CD4-positive, alpha-beta T cell treated with Interleukin-12 subunit alpha and Interleukin-12 subunit beta, for 1 hour (primary cell): ENCODE measurements around the gene VPS26A.

ENCODE experiments used
- DNase-seq: peaks from one replicate; pipeline ENCODE4 v3.0.0-alpha.2; 2020

VPS26A gene

DNA sequence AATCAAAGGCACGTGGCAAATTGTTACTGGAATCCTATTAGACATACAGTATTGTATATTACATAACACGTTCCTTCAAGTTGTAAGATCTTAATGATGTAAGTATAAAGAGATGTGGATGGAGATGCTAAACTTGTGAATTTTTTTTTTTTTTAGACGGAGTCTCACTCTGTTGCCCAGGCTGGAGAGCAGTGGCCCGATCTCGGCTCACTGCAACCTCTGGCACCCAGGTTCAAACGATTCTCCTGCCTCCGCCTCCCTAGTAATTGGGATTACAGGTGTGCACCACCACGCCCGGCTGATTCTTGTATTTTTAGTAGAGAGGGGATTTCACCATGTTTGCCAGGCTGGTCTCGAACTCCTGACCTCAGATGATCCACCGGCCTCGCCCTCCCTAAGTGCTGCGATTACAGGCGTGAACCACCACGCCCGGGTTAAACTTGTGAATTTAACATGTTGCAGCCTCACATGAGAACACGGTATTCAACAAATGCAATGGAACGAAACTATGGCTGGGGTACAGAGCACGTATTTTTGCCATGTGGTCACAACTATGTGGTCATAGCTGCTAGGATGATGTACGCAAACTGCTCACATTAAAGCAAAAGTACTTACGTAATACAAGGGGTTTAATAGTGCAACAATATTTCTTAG lies 55.2 kb downstream of the VPS26A start:
- no peak for DNase-seq

DNA sequence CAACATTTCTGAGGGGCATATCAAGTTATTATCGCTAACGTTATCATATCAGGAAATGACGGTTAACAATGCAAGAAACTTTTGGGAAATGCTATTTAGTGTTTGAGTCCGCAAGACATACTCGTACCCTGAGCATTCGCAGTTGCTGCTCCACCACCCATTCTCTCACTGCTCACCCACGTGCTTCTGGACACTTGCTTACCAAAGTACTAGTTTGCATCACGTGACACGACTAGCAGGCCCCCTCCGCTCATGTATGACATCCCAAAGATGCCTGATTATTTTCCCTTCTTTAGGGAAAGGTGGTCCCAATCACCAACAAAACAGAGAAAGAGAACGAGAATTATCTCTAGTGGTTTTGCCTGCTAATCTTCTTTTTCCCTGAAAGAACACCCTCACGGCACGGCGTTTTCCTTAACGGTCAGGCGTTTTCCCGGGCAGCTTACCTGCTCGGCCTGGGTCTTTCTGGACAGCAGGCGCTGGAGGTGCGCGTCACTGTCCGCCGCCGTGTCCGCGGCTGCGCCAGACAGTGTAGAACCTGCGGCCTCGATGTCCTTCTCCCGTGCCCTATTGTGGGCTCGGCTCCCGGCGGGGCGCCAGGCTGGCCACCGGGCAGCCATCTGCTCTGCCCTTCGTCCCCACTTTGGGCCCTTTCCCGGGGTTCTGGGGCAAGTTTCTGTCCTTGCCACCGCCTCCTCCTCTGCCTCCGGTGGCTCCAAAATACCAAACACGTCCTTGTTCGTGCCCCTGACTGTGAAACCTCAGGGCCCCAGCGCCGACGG lies 56.0 kb downstream of the VPS26A start, which contains the start of gene SUPV3L1:
Gene SUPV3L1 (plus strand): TSS at position 492 of the 782 bp plus-strand sequence. CDS start 58 bp downstream, at position 550.
- peak; percentile 91 for DNase-seq

DNA sequence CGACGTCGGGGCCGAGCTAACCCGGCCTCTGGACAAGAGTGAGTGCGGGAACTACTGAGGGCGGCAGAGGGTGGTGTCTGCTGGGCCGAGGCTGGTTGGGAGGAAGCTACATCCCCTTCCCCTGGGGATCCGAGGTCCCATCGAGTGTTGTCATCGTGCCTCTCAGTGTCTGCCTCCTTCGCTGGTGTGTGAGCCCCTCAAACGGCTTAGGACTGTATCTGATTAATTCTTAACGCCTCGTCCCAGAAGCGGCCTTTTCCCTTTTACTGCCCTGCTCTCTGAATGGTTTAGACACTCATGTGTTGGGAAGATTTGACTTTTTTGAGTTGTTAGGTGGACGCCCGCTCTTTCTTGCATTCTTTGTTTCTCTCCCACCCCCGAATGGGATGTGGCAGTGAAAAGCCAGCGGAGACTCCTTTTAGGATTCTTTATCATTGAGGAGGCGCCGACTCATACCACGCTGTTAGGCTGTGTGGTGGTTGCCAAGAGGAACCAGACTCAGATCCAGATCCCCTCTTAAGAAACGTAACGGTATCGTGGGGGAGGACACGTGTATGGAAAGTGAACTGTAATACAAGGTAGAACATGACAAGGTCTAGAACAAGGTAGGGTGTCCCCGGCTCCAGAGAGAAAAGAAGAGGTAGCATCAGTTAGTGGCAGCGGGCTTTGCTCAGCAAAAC lies 56.7 kb downstream of the VPS26A start:
- peak; percentile 20 for DNase-seq

DNA sequence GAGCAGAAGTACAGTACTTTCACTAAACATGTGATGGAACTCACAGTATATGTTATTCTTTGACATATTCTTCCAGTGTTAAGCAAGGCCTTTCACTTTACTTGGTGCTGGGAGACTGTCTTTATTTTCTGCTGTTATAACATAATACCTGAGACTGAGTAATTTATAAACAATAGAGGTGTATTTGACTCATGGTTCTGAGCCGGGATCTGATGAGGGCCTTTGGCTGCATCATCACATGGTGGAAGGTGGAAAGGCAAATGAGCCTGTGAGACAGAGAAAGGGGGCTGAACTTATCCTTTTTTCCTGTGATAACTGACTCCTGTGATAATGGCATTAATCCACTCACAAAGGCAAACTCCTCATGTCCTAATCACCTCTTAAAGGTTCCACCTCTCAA lies 57.5 kb downstream of the VPS26A start:
- DNase-seq, result no peak

DNA sequence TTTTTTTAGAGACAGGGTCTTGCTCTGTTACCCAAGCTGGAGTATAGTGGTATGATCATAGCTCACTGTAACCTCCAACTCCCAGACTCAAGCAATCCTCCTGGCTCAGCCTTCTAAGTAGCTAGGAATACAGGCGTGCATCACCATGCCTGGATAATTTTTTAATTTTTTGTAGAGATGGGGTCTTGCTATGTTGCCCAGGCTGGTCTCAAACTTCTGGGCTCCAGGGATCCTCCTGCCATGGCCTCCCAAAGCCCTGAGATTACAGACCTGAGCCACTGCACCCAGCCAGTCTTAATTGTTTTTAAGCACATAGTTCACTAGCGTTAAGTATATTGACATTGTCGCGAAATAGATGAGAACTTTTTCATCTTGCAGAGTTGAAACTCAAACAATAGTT lies 58.0 kb downstream of the VPS26A start:
- DNase-seq, result no peak

DNA sequence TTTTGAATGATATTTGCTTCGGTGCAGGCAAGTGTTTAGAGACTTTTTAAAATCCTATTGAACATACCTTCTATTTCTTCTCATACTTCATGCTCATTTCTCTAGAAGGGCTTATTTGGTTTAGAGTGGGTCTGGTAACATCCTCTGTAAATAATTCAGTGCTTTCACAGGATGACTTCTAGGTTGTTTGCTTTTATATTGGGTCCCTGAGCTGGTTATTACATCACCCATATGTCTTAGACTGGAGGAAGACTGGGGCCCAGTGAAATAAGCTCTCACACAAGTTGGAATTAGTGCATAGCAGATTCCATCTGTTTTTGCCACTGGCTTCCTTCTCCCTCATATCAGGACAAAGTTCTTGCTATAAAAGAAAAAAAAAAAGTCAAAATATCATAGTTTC lies 62.5 kb downstream of the VPS26A start:
- no peak for DNase-seq

DNA sequence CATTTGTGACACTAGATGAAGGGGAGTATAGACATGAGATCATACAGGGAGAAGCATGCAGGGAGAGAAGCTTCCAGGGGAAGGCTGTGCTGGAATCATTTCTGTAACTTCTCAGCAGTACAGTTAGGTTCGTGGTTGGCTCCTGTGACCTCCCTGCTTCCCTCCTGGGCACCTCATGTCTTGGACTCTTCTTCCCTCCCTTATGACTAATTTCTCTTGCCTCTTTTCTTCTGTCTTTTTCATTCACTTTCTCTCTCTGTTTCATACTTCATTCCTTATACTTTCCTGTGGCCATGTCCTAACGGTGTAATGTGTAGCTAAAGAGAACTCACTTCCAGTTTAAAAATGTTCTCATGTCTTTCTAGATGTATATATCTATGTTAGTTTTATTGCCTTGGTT lies 77.1 kb downstream of the VPS26A start:
- DNase-seq, result no peak

DNA sequence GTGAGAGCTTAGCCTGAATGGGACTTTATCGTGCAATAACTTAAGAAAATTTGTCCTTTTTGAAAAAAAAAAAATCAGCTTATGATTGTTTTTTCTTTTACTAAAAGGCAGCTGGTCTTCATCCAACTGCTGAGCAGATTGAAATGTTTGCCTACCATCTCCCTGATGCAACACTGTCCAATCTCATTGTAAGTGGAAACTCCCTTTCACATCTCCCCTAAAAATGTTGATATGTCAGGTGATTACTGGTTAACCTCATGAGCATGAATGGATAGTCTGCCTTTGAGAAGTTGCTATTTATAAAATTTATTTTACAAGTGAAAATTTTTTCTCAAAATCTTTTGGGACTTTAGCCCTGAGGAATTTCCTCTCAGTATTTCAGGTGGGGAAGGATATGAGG lies 78.4 kb downstream of the VPS26A start:
- DNase-seq, result peak; percentile 33

DNA sequence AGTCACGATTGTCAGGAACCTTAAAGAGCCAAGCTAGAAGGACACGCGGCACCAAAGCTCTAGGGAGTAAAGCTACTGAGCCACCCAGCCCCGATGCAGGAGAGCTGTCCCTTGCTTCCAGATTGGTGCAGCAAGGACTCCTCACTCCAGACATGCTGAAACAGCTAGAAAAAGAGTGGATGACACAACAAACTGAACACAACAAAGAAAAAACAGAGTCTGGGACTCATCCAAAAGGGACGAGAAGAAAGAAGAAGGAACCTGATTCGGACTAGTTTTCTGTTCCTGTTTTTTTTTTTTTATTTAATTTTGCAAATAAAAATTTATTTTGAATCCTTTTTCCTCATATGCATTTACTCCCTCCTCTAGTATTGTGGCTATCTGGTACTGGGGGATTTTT lies 84.8 kb downstream of the VPS26A start:
- no peak for DNase-seq

DNA sequence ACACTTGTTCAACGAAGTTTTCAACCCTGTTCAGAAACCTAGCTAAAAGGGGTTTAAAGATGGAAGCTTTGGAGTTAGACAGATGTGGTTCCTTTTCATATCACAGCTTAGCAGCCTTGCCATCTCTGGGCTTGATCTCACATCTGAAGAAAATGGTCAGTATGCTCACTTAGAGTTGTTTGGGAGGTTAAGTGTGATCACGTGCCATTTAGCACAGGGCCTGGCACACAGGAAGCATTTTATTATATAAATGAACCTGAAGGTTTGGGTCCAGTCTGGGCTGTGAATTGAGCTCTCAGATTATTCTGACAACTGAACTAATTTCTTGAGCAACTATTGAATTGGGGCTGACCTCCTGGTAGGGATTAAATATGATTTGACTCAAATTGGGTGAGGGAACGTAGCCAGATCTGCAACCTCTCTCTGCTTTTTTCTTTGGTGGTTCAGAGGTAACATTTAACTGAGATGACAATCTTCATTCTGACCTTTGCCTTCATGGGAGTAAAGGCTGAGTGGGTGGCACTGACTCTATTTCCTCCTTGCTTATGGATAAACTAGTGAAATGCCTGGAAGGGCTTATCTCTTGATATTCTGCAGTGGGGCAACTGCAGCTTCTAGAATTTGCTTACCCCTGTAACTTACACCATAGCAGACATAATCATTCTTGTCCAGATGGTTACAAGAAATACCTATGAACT lies 86.0 kb downstream of the VPS26A start:
- no peak for DNase-seq

DNA sequence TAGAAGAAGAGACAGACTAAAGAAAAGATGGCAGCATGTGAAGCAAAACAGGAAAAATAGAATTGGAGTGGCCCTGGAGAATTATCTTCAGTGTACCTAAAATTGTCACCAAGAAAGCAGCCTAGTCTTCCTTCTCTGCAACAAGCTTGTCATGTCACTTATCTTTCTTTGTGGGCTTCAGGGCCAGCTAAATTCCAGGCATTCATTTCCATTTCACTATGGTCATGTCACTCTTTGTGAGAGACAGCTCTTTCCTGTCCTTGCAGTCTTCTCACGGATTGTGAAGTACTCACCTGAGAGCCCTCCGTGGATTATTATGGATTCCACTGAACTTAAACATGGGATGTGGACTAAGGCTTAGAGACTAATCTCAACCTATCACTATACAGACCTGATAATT lies 87.1 kb downstream of the VPS26A start:
- no peak for DNase-seq

DNA sequence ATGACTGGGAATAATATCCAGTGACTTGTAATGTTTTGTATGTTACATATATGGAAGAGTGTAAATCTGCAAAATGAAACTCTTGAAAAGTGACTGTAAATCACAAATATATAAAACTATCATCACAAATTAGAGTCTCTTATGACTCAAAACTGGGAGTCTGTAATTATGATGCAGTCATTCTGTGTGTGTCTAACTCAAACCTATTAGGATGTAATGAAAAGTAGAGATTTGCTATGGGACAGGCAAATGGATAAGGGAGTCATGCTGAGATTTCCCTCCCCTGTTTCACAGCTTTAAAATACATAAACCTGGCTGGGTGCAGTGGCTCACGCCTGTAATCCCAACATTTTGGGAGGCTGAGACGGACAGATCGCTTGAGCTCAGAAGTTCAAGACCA lies 87.5 kb downstream of the VPS26A start:
- no peak for DNase-seq

DNA sequence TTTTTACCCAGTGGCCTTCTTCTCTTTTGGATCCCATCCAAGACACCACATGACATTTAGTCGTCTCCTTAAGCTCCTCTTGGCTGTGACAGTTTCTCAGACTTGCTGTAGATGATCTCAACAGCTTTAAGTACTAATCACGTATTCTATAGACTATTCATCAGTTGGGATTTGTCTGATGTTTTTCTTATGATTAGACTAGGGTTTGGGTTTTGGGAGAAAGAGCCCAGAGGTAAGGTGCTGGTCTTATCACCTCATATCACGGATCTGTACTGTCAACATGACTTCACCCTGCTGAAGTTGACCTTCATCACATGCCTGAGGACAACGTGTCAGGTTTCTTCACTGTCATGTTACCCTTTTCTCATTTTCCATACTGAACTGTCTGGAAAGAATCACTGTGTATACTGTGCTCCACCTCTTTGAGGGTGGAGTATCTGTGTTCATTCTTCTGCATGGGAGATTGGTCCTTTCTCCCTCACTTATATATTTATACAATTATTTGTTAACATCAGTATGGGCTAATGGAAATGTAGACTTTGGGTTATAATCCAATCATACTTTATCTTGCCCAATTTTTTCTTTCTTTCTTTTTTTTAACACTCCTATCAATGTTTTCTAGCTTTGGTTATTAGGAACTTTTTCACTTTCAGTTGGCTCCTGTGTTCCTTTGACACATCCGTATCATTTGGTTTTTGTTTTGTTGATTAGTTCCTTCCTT lies 89.8 kb downstream of the VPS26A start:
- no peak for DNase-seq

DNA sequence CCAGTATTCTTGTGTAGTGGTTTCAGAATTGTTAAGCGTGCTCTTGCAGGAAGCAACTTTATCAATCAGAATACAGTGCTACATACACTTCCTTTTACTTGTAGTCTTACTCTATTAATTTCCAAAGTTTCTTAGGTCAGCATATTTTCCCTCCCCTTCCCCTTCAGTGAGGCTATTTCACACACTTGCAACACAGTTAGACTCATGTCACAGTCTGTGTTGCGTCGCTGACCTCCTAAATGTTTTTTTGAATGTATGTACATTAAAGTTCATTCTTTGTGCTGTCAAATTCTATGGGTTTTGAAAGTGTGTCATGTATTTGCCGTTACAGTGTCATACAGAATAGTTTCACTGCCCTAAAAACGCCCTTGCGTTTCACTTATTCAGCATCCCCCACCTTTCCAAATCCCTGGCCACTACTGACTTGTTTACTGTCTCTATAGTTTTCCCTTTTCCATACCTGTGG lies 90.7 kb downstream of the VPS26A start:
- no peak for DNase-seq

DNA sequence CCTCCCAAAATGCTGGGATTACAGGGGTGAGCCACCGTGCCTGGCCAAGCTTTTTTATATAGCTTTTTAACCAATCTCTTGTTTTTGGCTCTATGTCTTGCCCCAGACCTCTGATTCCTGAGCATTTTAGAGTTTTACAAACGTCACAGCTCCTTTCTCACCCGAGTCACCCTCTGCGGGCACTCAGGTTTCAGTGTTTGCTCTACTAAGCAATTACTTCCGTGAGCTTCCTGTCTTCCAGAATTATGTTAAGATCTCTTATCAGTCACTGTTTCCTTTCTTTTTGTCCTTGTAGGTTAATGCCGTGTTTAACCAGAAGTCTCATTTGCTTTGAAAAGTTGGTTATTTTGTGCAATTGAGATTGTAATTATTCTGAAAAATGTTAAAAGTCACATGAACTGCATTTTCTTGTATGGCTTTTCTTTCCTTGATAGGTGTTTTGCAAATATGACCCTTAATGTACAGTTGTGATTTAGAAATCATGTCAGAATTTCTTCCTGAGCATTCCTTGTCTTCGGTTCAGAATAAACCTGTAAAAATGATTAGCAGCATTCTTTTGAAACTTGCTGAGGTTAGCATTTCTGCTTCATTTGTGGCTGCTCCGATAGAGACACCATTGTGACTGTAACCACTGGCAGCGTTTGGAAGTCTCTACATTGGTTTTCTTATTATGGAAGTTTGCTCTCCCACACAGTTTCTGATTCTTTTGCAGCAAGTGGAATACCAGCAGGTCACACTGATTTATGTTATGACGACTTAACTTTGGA lies 91.6 kb downstream of the VPS26A start:
- no peak for DNase-seq

DNA sequence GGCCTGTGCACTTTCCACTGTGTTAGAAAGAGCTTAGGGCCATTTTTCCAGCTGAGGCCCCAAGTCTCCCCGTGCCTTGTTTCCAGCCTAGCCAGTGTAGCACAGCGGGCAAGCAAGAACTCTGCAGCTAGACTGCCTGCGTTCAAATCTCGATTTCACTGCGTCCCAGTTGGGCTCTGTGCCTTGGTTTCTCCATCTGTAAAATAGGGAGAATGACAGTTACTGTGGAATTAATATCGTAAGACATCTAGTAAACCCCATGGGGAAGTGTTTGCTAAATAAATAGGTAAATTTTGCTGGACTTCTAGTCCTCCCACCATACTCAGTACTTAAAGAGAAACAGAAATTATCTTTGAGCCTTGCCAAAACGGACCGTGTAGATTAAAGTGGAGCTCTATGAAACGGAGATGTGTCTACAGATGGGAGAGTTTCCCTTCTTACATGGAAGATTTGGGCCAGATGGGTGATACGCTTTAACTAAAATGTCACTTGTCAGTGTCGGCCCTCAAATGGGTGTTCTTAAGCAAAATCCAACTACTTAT lies 92.7 kb downstream of the VPS26A start:
- DNase-seq, result no peak

DNA sequence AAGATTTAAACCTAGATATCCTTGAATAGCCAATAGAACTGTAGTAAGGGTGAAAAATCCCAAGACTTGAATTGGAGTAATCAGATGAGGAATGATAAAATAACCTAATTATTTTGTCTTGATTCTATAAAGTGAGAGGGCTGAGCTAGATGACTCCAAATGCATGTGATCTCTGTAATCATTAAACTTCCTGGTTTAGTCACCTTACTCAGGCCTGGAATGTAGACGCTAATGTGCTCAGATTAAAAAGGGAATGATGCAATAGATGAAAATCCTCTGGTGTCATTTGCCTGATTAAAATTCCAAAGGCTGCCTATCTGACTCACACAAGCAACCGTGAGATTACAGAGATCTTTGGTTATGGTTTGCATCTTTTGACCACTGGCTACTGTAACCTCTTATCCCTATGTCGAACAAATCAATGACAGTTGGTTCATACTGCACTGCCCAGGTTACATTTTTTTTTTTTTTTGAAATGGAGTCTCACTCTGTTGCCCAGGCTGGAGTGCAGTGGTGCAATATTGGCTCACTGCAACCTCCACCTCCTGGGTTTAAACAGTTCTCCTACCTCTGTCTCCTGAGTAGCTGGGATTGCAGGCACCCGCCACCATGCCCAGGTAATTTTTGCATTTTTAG lies 93.3 kb downstream of the VPS26A start:
- no peak for DNase-seq

DNA sequence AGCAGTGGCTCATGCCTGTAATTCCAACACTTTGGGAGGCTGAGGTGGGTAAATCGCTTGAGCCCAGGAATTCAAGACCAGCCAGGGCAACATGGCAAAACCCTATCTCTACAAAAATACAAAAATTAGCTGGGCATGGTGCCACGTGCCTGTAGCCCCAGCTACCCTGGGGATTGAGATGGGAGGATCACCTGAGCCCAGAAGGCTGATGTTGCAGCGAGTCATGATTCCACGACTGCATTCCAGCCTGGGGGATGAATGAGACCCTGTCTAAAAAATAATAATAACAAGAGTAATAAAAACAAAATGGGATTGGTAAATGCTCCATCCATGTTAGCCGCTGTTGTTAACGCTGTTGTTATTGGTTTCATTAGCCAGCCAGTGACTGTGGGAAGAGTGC lies 94.9 kb downstream of the VPS26A start:
- no peak for DNase-seq

DNA sequence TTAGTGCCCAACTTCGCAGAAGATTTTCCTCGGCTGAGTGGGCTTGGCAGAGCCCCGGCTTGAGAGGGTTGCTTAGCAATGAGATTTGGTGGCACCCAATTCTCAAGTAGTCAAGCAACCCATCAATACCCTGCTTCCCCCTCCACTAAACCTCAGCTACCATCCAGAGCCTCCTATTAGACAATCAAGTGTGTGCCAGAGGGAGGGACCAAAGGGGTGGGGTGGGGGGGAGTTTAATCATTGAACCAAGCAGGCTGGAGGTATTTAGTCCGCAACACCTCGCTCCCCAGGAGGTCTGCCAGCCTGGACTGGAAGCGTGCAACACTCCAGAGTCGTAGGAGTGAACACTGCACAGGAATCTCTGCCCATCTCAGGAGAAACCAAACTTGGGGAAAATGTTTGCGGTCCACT lies 96.1 kb downstream of the VPS26A start, which contains the start of gene HKDC1:
Gene HKDC1 (plus strand): TSS at position 292 of the 411 bp plus-strand sequence. CDS start 104 bp downstream, at position 396.
- no peak for DNase-seq

DNA sequence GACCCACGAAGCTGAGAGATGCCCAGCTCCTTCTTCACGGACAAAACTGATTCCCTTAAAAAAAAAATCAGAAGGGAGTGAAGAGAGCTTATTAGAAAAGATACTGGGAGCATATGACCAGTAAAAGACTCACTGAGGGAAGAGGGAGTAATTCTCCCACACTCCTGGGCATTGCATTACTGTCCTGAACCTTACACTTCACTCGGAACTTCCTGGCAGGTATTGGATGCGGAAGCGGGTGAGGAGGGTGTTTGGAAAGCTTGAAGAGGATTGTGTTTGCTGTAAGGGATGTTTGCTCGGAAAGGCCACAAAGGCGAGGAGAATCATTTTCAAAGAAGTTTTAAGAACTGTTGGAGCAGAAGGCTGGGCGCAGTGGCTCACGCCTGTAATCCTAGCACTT lies 96.5 kb downstream of the VPS26A start:
- no peak for DNase-seq
